Lower leg skin (tissue), 3 donors: Measurements from ENCODE around the gene SHD.

ENCODE experiments used
- CTCF ChIP-seq, 3 donors: fragments of 450-650 bp; IDR thresholded peaks; one replicate each; pipeline ENCODE4 v1.5.1; 2016; ENCODE audit warnings: antibody characterized with exemption in 3 of 3, mild to moderate bottlenecking in 3 of 3, moderate library complexity in 2 of 3
- POLR2A ChIP-seq, 2 donors: fragments of 450-650 bp; IDR thresholded peaks; one replicate each; pipeline ENCODE4 v1.6.1; 2016 to 2017; ENCODE audit warnings: antibody characterized with exemption in 2 of 2, mild to moderate bottlenecking in 1 of 2, moderate library complexity in 1 of 2

DNA sequence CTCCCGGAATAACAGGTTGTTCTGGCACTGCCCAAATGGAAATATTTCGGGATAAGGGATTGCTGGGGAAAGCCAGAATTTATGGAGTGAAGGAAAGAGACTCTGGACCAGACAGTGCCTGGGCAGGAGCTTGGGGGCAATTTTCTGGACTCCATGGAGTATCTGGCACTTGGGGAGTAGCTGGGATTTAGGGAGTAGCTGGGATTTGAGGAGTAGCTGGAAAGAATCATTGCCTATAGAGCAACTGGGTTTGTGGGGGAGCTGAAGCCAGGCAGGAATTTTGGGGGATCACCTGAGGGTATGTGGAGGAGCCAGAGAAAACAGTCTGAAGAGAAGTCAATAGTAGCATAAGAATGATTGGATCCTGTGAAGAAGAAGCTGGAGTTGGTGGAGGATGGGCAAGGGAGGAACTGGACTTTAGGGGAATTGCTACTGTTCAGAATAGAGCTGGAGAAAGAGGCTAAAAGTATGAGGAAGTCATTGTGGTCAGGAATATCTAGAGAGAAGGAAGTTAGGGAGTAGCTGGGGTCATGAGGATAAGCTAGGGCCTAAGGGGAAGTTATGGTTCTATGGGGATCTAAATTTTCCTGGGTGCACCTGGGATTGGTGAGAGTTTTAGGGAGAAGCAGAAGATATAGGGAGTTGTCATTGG lies 40.1 kb downstream of the SHD start:
- TF ChIP-seq CTCF (IDR thresholded peaks at IDR 0.05) (no peak), POLR2A (IDR thresholded peaks at IDR 0.05) (no peak)
